Measurements from ENCODE around the gene EPN1. TPM values are rescaled to one million over a fixed set of nuclear protein-coding genes. Genes with fewer than 3 reads are reported as not detected.

The EPN1 gene
- total RNA-seq, 6 experiments from 2014 or later = 176 to 191 (median 185) TPM

GRCh38 chr19:55694656-55695491 is 19.8 kb downstream of the EPN1 start:
- Mint-ChIP-seq H3K4me1 (ENCODE audit: low read depth) (no peaks in the 10 kb centered on the region), H3K36me3 (ENCODE audit: low read depth) (peaks cover 14% of the 10 kb centered on the region; the same call in 1 of the 2 replicates), H3K27ac (no peak overlapping the region), H3K9me3 (no peaks in the 10 kb centered on the region), H3K4me3 (no peak overlapping the region), H3K27me3 (ENCODE audit: insufficient read depth) (no peaks in the 10 kb centered on the region; the same call in 1 of the 2 replicates)
- TF ChIP-seq CTCF (IDR thresholded peaks at IDR 0.05) = no peak
- no peak for DNase-seq

- no peak for TF ChIP-seq CTCF (IDR thresholded peaks at IDR 0.05)
- H3K4me1 Mint-ChIP-seq (ENCODE audit: low read depth) = no peaks in the 10 kb centered on the region
- DNase-seq = no peak
- H3K9me3 Mint-ChIP-seq = no peaks in the 10 kb centered on the region
- no peaks in the 10 kb centered on the region; the same call in 1 of the 2 replicates for H3K27me3 Mint-ChIP-seq (ENCODE audit: insufficient read depth)
- H3K36me3 Mint-ChIP-seq (ENCODE audit: low read depth) = peaks cover 20% of the 10 kb centered on the region; the same call in 1 of the 2 replicates
- no peak overlapping the region for H3K4me3 Mint-ChIP-seq
- no peak overlapping the region for H3K27ac Mint-ChIP-seq
Observed at GRCh38 chr19:55695511-55696290, 20.7 kb downstream of the EPN1 start.

- TF ChIP-seq CTCF (IDR thresholded peaks at IDR 0.05) = no peak
- Mint-ChIP-seq H3K27ac (no peak overlapping the region), H3K9me3 (no peaks in the 10 kb centered on the region), H3K36me3 (ENCODE audit: low read depth) (peaks cover 22% of the 10 kb centered on the region), H3K4me3 (no peak overlapping the region), H3K27me3 (ENCODE audit: insufficient read depth) (no peaks in the 10 kb centered on the region; the same call in 1 of the 2 replicates), H3K4me1 (ENCODE audit: low read depth) (no peaks in the 10 kb centered on the region)
- no peak for DNase-seq
Observed at GRCh38 chr19:55696301-55697068, 21.5 kb downstream of the EPN1 start.

- H3K36me3 Mint-ChIP-seq (ENCODE audit: low read depth) = peaks cover 26% of the 10 kb centered on the region
- no peaks in the 10 kb centered on the region for H3K4me1 Mint-ChIP-seq (ENCODE audit: low read depth)
- no peak overlapping the region for H3K4me3 Mint-ChIP-seq
- no peaks in the 10 kb centered on the region; the same call in 1 of the 2 replicates for H3K27me3 Mint-ChIP-seq (ENCODE audit: insufficient read depth)
- no peak overlapping the region for H3K27ac Mint-ChIP-seq
- no peak for TF ChIP-seq CTCF (IDR thresholded peaks at IDR 0.05)
- no peak for DNase-seq
- no peaks in the 10 kb centered on the region for H3K9me3 Mint-ChIP-seq
Observed at GRCh38 chr19:55697069-55697440, 22.0 kb downstream of the EPN1 start.

- no peak overlapping the region for H3K4me3 Mint-ChIP-seq
- H3K4me1 Mint-ChIP-seq (ENCODE audit: low read depth) = no peaks in the 10 kb centered on the region
- no peak overlapping the region for H3K27ac Mint-ChIP-seq
- H3K27me3 Mint-ChIP-seq (ENCODE audit: insufficient read depth) = no peaks in the 10 kb centered on the region; the same call in 1 of the 2 replicates
- peaks cover 32% of the 10 kb centered on the region for H3K36me3 Mint-ChIP-seq (ENCODE audit: low read depth)
- DNase-seq = no peak
- TF ChIP-seq CTCF (IDR thresholded peaks at IDR 0.05) = no peak
- no peaks in the 10 kb centered on the region for H3K9me3 Mint-ChIP-seq
Observed at GRCh38 chr19:55697698-55698097, 22.7 kb downstream of the EPN1 start.

Data from HFFc6 (cell line).